ENCODE data around the gene CERS4. TPM values are rescaled to one million over a fixed set of nuclear protein-coding genes. Genes with fewer than 3 reads are reported as not detected.
"Not testable (repeated sequence)": the region's sequence is repeated elsewhere in the genome, so short reads cannot be mapped to it uniquely, and the experiment has no call there.

CERS4 gene
- total and polyA plus RNA-seq, 7 donors = 1.4 to 40.0 (median 24.1) TPM

DNA sequence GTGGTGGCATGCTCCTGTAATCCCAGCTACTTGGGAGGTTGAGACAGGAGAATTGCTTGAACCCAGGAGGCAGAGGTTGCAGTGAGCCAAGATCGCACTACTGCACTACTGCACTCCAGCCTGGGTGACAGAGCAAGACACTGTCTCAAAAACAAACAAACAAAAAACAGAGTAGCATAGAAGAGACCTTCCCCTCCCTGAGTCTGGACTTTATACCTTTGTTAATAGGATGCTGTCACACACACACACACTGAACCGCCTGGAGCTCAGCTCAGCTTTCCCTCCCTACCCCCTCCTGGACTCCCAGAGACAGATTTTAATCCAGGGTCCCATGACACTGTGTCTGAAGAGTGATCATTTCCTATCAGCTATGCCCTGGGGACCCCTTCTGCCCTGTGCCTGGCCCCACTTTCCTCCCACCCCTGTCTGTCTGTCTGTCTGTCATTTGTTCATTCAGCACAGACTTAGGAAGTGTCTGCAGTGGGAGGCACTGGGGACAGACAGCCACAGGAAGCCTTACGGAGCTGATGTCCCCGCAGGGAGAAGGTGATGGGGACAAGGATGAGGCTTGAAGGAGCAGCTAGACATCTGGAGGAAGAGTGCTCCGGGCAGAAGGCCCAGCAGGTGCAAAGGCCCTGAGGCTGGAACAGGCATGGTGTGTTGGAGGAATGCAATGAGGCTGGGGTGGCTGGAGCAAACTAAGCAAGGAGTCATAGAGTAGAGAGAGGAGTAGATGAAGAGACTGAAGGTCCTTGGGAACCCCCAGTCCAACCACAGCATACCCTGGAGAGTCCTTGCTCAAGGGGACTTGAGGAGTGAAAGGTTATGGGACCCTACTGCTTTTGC, 4.9 kb downstream of the CERS4 start:
- TF ChIP-seq, protein P1, sequence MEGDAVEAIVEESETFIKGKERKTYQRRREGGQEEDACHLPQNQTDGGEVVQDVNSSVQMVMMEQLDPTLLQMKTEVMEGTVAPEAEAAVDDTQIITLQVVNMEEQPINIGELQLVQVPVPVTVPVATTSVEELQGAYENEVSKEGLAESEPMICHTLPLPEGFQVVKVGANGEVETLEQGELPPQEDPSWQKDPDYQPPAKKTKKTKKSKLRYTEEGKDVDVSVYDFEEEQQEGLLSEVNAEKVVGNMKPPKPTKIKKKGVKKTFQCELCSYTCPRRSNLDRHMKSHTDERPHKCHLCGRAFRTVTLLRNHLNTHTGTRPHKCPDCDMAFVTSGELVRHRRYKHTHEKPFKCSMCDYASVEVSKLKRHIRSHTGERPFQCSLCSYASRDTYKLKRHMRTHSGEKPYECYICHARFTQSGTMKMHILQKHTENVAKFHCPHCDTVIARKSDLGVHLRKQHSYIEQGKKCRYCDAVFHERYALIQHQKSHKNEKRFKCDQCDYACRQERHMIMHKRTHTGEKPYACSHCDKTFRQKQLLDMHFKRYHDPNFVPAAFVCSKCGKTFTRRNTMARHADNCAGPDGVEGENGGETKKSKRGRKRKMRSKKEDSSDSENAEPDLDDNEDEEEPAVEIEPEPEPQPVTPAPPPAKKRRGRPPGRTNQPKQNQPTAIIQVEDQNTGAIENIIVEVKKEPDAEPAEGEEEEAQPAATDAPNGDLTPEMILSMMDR (IDR thresholded peaks at IDR 0.05) = no peak
- TF ChIP-seq EP300 (IDR thresholded peaks at IDR 0.05) (no peak), POLR2A (IDR thresholded peaks at IDR 0.05) (no peak), POLR2AphosphoS5 (IDR thresholded peaks at IDR 0.05) (no peak)

DNA sequence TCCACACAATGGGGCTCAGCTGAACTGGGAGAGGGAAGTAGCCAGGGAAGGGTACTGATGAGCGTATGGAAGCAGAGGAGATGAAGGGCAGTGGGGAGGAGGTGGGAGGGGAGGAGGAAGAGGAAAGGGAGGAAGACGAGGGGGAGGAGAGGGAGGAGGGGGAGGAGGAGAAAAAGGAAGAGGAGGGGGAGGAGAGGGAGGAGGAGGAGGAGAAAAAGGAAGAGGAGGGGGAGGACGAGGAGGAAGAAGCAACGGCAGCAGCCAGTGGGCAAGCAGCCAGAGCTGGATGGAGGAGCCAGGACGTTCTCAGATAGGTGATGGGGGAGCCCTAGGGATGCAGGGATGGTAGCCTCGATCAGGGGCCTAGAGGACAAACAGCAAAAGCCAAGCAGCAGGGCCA, 5.6 kb downstream of the CERS4 start:
- DNase-seq = no peak
- peaks cover 0 to 15% (median 12%) of the 10 kb centered on the region in 4 donors for H3K4me1 ChIP-seq
- WGBS, 2 donors = 37 to 41% methylated on average over 6 of the region's 6 CpGs
- no peak overlapping the region for H3K4me3 ChIP-seq
- peaks cover 0 to 6% (median 0%) of the 10 kb centered on the region in 4 donors for H3K36me3 ChIP-seq
- H3K27ac ChIP-seq = no peak overlapping the region
- H3K9me3 ChIP-seq = no peaks in the 10 kb centered on the region
- intact Hi-C loops (cut with DNase I) = no loop called here
- H3K27me3 ChIP-seq = no peaks in the 10 kb centered on the region
- TF ChIP-seq, protein P1 (IDR thresholded peaks at IDR 0.05) = no peak
- TF ChIP-seq EP300 (IDR thresholded peaks at IDR 0.05) (no peak), POLR2AphosphoS5 (IDR thresholded peaks at IDR 0.05) (no peak), POLR2A (IDR thresholded peaks at IDR 0.05) (no peak)

More for the DNA sequence above, 4.9 kb downstream of the CERS4 start:
- WGBS, 2 donors = 82 to 84% methylated on average over 5 of the region's 5 CpGs
- H3K36me3 ChIP-seq = peaks cover 0 to 6% (median 0%) of the 10 kb centered on the region in 4 donors
- DNase-seq = no peak
- H3K9me3 ChIP-seq = no peaks in the 10 kb centered on the region
- H3K4me3 ChIP-seq = no peak overlapping the region
- H3K27ac ChIP-seq = no peak overlapping the region
- no peaks in the 10 kb centered on the region for H3K27me3 ChIP-seq
- intact Hi-C loops (cut with DNase I) = no loop called here
- peaks cover 0 to 18% (median 12%) of the 10 kb centered on the region in 4 donors for H3K4me1 ChIP-seq

DNA sequence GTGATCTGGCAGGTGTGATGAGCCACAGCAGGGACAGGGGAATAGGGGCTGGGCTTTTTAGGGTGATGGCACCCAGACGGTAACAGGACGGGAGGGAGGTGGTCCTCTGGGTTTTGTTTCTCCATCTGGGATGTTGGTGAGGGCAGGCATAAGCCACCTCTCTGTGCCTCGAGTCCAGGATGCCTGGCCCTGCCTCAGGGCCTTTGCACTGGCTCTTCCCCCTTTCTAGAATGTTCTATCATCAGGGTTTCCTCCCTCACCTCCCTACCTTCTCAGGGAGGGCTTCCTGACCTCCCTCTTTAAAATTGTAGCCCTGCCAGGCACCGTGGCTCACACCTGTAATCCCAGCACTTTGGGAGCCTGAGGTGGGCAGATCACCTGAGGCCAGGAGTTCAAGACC, 6.6 kb downstream of the CERS4 start:
- TF ChIP-seq, protein P1 (IDR thresholded peaks at IDR 0.05) = no peak
- TF ChIP-seq EP300 (IDR thresholded peaks at IDR 0.05) = no peak
- no peak for TF ChIP-seq POLR2A (IDR thresholded peaks at IDR 0.05)
- no peak for TF ChIP-seq POLR2AphosphoS5 (IDR thresholded peaks at IDR 0.05)
- no peak for DNase-seq
- peaks cover 0 to 5% (median 3%) of the 10 kb centered on the region in 4 donors for H3K4me1 ChIP-seq
- H3K9me3 ChIP-seq = no peaks in the 10 kb centered on the region
- WGBS, 2 donors = 77 to 93% methylated on average over 4 of the region's 4 CpGs
- no peaks in the 10 kb centered on the region for H3K27me3 ChIP-seq
- no peak overlapping the region for H3K4me3 ChIP-seq
- no peak overlapping the region for H3K27ac ChIP-seq
- peaks cover 0 to 6% (median 0%) of the 10 kb centered on the region in 4 donors for H3K36me3 ChIP-seq
- intact Hi-C loops (cut with DNase I) = no loop called here

DNA sequence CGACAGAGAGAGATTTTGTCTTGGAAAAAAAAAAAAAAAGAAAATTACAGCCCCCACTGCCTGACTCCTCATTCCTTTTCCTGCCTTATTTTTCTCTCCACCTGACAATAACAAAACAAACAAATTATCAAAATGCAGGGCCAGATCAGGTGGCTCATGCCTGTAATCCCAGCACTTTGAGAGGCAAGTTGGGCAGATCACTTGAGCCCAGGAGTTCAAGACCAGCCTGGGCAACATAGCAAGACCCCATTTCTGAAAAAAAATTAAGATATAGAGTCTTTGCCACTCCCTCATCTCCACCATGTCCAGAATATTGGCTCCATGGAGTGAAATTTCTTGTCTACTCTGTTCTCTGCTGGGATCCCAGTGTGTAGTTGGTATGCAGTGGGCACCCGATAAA, 7.2 kb downstream of the CERS4 start:
- Histone ChIP-seq H3K36me3 (peaks cover 0 to 6% (median 0%) of the 10 kb centered on the region in 4 donors), H3K4me1 (no peaks in the 10 kb centered on the region), H3K27me3 (no peaks in the 10 kb centered on the region), H3K27ac (no peak overlapping the region), H3K9me3 (no peaks in the 10 kb centered on the region), H3K4me3 (no peak overlapping the region)
- DNase-seq = no peak
- intact Hi-C loops (cut with DNase I) = no loop called here
- no peak for TF ChIP-seq EP300 (IDR thresholded peaks at IDR 0.05)
- TF ChIP-seq POLR2AphosphoS5 (IDR thresholded peaks at IDR 0.05) = no peak
- no peak for TF ChIP-seq POLR2A (IDR thresholded peaks at IDR 0.05)
- TF ChIP-seq, protein P1 (IDR thresholded peaks at IDR 0.05) = no peak
- 44 to 55% methylated on average over 2 of the region's 2 CpGs for WGBS, 2 donors

DNA sequence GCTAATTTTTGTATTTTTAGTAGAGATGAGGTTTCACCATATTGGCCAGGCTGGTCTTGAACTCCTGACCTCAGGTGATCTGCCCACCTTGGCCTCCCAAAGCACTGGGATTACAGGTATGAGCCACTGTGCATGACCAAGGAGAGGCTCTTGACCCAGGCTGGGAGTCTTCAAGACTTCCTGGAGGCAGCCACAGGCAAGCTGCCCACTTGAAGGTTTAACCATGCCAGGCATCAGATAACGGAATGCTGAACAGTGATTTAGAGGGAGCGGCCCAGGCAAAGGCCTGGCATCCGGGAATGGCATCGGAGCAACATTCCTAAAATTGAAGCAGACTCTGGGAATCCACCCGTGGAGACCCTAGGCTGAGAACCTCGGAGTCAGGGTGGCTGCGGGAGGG, 9.0 kb downstream of the CERS4 start:
- H3K36me3 ChIP-seq; H3K27me3 ChIP-seq; H3K4me1 ChIP-seq; H3K4me3 ChIP-seq; intact Hi-C loops (cut with DNase I); DNase-seq; H3K9me3 ChIP-seq; H3K27ac ChIP-seq: not testable (repeated sequence)
- 92 to 94% methylated on average over 7 of the region's 7 CpGs for WGBS, 2 donors
